GM23338 (cell line): ENCODE measurements around the gene RPS14. TPM values are rescaled to one million over a fixed set of nuclear protein-coding genes. Genes with fewer than 3 reads are reported as not detected.

Experiments used
- ATAC-seq: fragments of 200-7000 bp; cut with Tn5 transposase; 3 replicates; pipeline ENCODE4 v1.9.1; 2020
- DNase-seq: peaks from one replicate; pipeline ENCODE4 v3.0.0-alpha.2; 2015; ENCODE audit warnings: low spot score
- H2AFZ ChIP-seq: fragments of 200-600 bp; sonication (generic); 2 replicates; pipeline ENCODE4 v1.8.0; 2016; ENCODE audit warnings: antibody characterized with exemption, mild to moderate bottlenecking, moderate library complexity
- H3F3A ChIP-seq: fragments of 200-600 bp; sonication (generic); replicated peaks from 2 replicates; pipeline ENCODE4 v1.8.0; 2017; ENCODE audit warnings: antibody characterized with exemption, mixed run types, low read depth
- H3K27ac ChIP-seq: fragments of 200-600 bp; sonication (generic); 2 replicates; pipeline ENCODE4 v1.6.1; 2016; ENCODE audit warnings: low read depth
- H3K27me3 ChIP-seq: fragments of 200-600 bp; sonication (generic); 2 replicates; pipeline ENCODE4 v1.8.0; 2016; ENCODE audit warnings: mild to moderate bottlenecking, mixed run types, moderate library complexity; ENCODE audit not compliant: insufficient read depth
- H3K36me3 ChIP-seq: fragments of 200-600 bp; sonication (generic); 2 replicates; pipeline ENCODE4 v1.8.0; 2016; ENCODE audit warnings: mild to moderate bottlenecking; ENCODE audit not compliant: insufficient read depth
- H3K4me1 ChIP-seq: fragments of 200-600 bp; sonication (generic); 2 replicates; pipeline ENCODE4 v1.8.0; 2016; ENCODE audit warnings: mild to moderate bottlenecking, moderate library complexity; ENCODE audit not compliant: insufficient read depth
- H3K4me2 ChIP-seq: fragments of 200-600 bp; sonication (generic); 2 replicates; pipeline ENCODE4 v1.7.1; 2017; ENCODE audit warnings: mixed run types
- H3K4me3 ChIP-seq: fragments of 200-600 bp; sonication (generic); 2 replicates; pipeline ENCODE4 v1.6.1; 2016; ENCODE audit warnings: mixed run types
- H3K79me2 ChIP-seq: fragments of 200-600 bp; sonication (generic); replicated peaks from 2 replicates; pipeline ENCODE4 v1.8.0; 2017; ENCODE audit warnings: mild to moderate bottlenecking; ENCODE audit not compliant: insufficient read depth
- H3K9me2 ChIP-seq: fragments of 200-600 bp; sonication (generic); 2 replicates; pipeline ENCODE4 v1.8.0; 2017; ENCODE audit not compliant: insufficient read depth
- H4K20me1 ChIP-seq: fragments of 200-600 bp; sonication (generic); replicated peaks from 2 replicates; pipeline ENCODE4 v1.8.0; 2017; ENCODE audit warnings: mild to moderate bottlenecking; ENCODE audit not compliant: insufficient read depth
- H3K27ac Mint-ChIP-seq: 2 replicates; pipeline ENCODE4 v1.8.0; 2020; ENCODE audit warnings: inconsistent platforms, mild to moderate bottlenecking, moderate library complexity, mixed read lengths
- H3K27me3 Mint-ChIP-seq: 3 replicates; pipeline ENCODE4 v1.8.0; 2022; ENCODE audit warnings: low read depth, mild to moderate bottlenecking, moderate library complexity, mixed read lengths, inconsistent platforms; ENCODE audit not compliant: insufficient read depth, poor library complexity
- H3K36me3 Mint-ChIP-seq: 3 replicates; pipeline ENCODE4 v1.8.0; 2021; ENCODE audit warnings: low read depth, mild to moderate bottlenecking, inconsistent platforms, moderate library complexity, mixed read lengths
- H3K4me1 Mint-ChIP-seq: 3 replicates; pipeline ENCODE4 v1.8.0; 2020; ENCODE audit warnings: mild to moderate bottlenecking, inconsistent platforms, mixed read lengths
- H3K4me3 Mint-ChIP-seq: 3 replicates; pipeline ENCODE4 v1.8.0; 2021; ENCODE audit warnings: moderate library complexity, mild to moderate bottlenecking, inconsistent platforms, mixed read lengths
- H3K9me3 Mint-ChIP-seq: 3 replicates; pipeline ENCODE4 v1.8.0; 2020; ENCODE audit warnings: moderate library complexity, mild to moderate bottlenecking, inconsistent platforms, mixed read lengths
- CREB1 ChIP-seq: fragments of 250-450 bp; sonication (Bioruptor Pico); IDR thresholded peaks from 2 replicates; pipeline ENCODE4 v1.5.0; 2020; ENCODE audit warnings: low read depth, mild to moderate bottlenecking, moderate library complexity
- EZH2 ChIP-seq: fragments of 200-600 bp; sonication (generic); IDR thresholded peaks from one replicate; pipeline ENCODE4 v1.8.0; 2017; ENCODE audit warnings: antibody characterized with exemption, mild to moderate bottlenecking, low read depth; ENCODE audit not compliant: unreplicated experiment
- EZH2phosphoT487 ChIP-seq: fragments of 200-600 bp; sonication (generic); IDR thresholded peaks from one replicate; pipeline ENCODE4 v1.8.1; 2018; ENCODE audit warnings: antibody characterized with exemption; ENCODE audit not compliant: unreplicated experiment
- JUNB ChIP-seq: IDR thresholded peaks from one replicate; pipeline ENCODE4 v1.6.1; 2016; ENCODE audit warnings: antibody characterized with exemption; ENCODE audit not compliant: unreplicated experiment
- NANOG ChIP-seq: IDR thresholded peaks from 2 replicates; pipeline ENCODE4 v1.6.1; 2016; ENCODE audit warnings: antibody characterized with exemption, borderline replicate concordance
- POLR2AphosphoS5 ChIP-seq: IDR thresholded peaks from 2 replicates; pipeline ENCODE4 v1.6.1; 2016; ENCODE audit warnings: antibody characterized with exemption, low read depth
- STAT1 ChIP-seq: IDR thresholded peaks from one replicate; pipeline ENCODE4 v1.6.1; 2016; ENCODE audit warnings: antibody characterized with exemption; ENCODE audit not compliant: unreplicated experiment
- ZNF114 ChIP-seq: fragments of 250-450 bp; sonication (Bioruptor Pico); IDR thresholded peaks from 2 replicates; pipeline ENCODE4 v1.5.0; 2020; ENCODE audit warnings: mild to moderate bottlenecking, moderate library complexity
- ZNF331 ChIP-seq: fragments of 250-450 bp; sonication (Bioruptor Pico); IDR thresholded peaks from 2 replicates; pipeline ENCODE4 v1.5.0; 2020; ENCODE audit warnings: low read depth, mild to moderate bottlenecking, moderate library complexity
- polyA plus RNA-seq: library from polyadenylated mRNA; unstranded; fragments of >200 nt; fragmentation: Nextera tagmentation; extraction: Ambion mirVana; gene quantifications from 2 replicates; pipeline ENCODE4 v1.2.1, GENCODE V29; 2016
- total RNA-seq: library from RNA; depleted of rRNA; stranded (reverse); fragments of >200 nt; shearing (Covaris generic); gene quantifications from 2 replicates; pipeline ENCODE4 v1.2.3, GENCODE V29; 2014
- TF ChIP-seq, protein P1 (sequence below), 2 experiments: fragments of 200-600 bp in 1 of 2; sonication (generic) in 1 of 2; conservative IDR thresholded peaks; 2 replicates each; pipeline versions ENCODE4 v1.5.1 to v1.6.1; 2016 to 2017; ENCODE audit warnings: antibody characterized with exemption in 2 of 2, low read depth in 2 of 2, mild to moderate bottlenecking in 2 of 2, moderate library complexity in 1 of 2
- TF ChIP-seq, protein P2 (sequence below): fragments of 250-450 bp; sonication (Bioruptor Pico); IDR thresholded peaks from 2 replicates; pipeline ENCODE4 v1.5.0; 2020; ENCODE audit warnings: mild to moderate bottlenecking, moderate library complexity
- TF ChIP-seq, protein P3 (sequence below): IDR thresholded peaks from one replicate; pipeline ENCODE4 v1.6.1; 2018; ENCODE audit warnings: antibody characterized with exemption; ENCODE audit not compliant: unreplicated experiment
- TF ChIP-seq, protein P4 (sequence below): IDR thresholded peaks from 2 replicates; pipeline ENCODE4 v1.6.1; 2016; ENCODE audit warnings: antibody characterized with exemption

The RPS14 gene
- total and polyA plus RNA-seq, 2 experiments from 2014 or later = 1,443 to 2,790 TPM

DNA sequence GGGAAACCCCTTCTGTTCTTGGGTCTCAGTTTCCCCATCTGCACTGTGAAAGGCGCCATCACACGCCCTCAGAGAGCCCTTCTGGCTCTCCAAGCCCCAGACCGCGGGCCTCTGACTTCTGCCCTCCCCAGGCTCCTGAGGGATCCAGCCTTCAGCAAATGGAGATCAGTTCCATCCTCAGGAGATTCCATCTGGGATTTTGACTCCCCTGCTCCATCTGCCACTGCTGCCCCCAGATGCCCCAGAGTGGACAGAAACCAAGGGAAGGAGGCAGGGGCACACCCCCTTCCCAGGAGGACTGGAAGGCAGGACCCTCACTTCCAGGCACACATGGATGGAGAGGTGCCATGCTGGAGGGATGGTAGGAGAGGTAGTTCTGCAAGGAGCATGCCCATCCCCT is 18.7 kb upstream of the RPS14 start:
- H3K27me3 ChIP-seq = no peaks in the 10 kb centered on the region
- H3K4me3 ChIP-seq = no peak overlapping the region
- Mint-ChIP-seq H3K9me3 (no peaks in the 10 kb centered on the region), H3K27ac (no peak overlapping the region), H3K36me3 (no peaks in the 10 kb centered on the region), H3K4me3 (no peak overlapping the region), H3K4me1 (peaks cover 30% of the 10 kb centered on the region), H3K27me3 (peaks cover 17% of the 10 kb centered on the region)
- TF ChIP-seq, protein P1, sequence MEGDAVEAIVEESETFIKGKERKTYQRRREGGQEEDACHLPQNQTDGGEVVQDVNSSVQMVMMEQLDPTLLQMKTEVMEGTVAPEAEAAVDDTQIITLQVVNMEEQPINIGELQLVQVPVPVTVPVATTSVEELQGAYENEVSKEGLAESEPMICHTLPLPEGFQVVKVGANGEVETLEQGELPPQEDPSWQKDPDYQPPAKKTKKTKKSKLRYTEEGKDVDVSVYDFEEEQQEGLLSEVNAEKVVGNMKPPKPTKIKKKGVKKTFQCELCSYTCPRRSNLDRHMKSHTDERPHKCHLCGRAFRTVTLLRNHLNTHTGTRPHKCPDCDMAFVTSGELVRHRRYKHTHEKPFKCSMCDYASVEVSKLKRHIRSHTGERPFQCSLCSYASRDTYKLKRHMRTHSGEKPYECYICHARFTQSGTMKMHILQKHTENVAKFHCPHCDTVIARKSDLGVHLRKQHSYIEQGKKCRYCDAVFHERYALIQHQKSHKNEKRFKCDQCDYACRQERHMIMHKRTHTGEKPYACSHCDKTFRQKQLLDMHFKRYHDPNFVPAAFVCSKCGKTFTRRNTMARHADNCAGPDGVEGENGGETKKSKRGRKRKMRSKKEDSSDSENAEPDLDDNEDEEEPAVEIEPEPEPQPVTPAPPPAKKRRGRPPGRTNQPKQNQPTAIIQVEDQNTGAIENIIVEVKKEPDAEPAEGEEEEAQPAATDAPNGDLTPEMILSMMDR (conservative IDR thresholded peaks at IDR 0.05; ENCODE audit: low read depth in 2 of 2) = no peak
- TF ChIP-seq CREB1 (CRISPR knock-in tag) (no peak), EZH2 (no peak), ZNF114 (no peak), JUNB (no peak), NANOG (no peak), ZNF331 (CRISPR knock-in tag) (no peak), EZH2phosphoT487 (no peak), STAT1 (no peak), POLR2AphosphoS5 (no peak)
- TF ChIP-seq, protein P2, sequence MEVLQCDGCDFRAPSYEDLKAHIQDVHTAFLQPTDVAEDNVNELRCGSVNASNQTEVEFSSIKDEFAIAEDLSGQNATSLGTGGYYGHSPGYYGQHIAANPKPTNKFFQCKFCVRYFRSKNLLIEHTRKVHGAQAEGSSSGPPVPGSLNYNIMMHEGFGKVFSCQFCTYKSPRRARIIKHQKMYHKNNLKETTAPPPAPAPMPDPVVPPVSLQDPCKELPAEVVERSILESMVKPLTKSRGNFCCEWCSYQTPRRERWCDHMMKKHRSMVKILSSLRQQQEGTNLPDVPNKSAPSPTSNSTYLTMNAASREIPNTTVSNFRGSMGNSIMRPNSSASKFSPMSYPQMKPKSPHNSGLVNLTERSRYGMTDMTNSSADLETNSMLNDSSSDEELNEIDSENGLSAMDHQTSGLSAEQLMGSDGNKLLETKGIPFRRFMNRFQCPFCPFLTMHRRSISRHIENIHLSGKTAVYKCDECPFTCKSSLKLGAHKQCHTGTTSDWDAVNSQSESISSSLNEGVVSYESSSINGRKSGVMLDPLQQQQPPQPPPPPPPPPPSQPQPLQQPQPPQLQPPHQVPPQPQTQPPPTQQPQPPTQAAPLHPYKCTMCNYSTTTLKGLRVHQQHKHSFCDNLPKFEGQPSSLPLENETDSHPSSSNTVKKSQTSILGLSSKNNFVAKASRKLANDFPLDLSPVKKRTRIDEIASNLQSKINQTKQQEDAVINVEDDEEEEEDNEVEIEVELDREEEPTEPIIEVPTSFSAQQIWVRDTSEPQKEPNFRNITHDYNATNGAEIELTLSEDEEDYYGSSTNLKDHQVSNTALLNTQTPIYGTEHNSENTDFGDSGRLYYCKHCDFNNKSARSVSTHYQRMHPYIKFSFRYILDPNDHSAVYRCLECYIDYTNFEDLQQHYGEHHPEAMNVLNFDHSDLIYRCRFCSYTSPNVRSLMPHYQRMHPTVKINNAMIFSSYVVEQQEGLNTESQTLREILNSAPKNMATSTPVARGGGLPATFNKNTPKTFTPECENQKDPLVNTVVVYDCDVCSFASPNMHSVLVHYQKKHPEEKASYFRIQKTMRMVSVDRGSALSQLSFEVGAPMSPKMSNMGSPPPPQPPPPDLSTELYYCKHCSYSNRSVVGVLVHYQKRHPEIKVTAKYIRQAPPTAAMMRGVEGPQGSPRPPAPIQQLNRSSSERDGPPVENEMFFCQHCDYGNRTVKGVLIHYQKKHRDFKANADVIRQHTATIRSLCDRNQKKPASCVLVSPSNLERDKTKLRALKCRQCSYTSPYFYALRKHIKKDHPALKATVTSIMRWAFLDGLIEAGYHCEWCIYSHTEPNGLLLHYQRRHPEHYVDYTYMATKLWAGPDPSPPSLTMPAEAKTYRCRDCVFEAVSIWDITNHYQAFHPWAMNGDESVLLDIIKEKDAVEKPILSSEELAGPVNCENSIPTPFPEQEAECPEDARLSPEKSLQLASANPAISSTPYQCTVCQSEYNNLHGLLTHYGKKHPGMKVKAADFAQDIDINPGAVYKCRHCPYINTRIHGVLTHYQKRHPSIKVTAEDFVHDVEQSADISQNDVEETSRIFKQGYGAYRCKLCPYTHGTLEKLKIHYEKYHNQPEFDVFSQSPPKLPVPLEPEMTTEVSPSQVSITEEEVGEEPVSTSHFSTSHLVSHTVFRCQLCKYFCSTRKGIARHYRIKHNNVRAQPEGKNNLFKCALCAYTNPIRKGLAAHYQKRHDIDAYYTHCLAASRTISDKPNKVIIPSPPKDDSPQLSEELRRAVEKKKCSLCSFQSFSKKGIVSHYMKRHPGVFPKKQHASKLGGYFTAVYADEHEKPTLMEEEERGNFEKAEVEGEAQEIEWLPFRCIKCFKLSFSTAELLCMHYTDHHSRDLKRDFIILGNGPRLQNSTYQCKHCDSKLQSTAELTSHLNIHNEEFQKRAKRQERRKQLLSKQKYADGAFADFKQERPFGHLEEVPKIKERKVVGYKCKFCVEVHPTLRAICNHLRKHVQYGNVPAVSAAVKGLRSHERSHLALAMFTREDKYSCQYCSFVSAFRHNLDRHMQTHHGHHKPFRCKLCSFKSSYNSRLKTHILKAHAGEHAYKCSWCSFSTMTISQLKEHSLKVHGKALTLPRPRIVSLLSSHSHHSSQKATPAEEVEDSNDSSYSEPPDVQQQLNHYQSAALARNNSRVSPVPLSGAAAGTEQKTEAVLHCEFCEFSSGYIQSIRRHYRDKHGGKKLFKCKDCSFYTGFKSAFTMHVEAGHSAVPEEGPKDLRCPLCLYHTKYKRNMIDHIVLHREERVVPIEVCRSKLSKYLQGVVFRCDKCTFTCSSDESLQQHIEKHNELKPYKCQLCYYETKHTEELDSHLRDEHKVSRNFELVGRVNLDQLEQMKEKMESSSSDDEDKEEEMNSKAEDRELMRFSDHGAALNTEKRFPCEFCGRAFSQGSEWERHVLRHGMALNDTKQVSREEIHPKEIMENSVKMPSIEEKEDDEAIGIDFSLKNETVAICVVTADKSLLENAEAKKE (CRISPR knock-in tag) = no peak
- TF ChIP-seq, protein P3, sequence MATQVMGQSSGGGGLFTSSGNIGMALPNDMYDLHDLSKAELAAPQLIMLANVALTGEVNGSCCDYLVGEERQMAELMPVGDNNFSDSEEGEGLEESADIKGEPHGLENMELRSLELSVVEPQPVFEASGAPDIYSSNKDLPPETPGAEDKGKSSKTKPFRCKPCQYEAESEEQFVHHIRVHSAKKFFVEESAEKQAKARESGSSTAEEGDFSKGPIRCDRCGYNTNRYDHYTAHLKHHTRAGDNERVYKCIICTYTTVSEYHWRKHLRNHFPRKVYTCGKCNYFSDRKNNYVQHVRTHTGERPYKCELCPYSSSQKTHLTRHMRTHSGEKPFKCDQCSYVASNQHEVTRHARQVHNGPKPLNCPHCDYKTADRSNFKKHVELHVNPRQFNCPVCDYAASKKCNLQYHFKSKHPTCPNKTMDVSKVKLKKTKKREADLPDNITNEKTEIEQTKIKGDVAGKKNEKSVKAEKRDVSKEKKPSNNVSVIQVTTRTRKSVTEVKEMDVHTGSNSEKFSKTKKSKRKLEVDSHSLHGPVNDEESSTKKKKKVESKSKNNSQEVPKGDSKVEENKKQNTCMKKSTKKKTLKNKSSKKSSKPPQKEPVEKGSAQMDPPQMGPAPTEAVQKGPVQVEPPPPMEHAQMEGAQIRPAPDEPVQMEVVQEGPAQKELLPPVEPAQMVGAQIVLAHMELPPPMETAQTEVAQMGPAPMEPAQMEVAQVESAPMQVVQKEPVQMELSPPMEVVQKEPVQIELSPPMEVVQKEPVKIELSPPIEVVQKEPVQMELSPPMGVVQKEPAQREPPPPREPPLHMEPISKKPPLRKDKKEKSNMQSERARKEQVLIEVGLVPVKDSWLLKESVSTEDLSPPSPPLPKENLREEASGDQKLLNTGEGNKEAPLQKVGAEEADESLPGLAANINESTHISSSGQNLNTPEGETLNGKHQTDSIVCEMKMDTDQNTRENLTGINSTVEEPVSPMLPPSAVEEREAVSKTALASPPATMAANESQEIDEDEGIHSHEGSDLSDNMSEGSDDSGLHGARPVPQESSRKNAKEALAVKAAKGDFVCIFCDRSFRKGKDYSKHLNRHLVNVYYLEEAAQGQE = no peak
- TF ChIP-seq, protein P4, sequence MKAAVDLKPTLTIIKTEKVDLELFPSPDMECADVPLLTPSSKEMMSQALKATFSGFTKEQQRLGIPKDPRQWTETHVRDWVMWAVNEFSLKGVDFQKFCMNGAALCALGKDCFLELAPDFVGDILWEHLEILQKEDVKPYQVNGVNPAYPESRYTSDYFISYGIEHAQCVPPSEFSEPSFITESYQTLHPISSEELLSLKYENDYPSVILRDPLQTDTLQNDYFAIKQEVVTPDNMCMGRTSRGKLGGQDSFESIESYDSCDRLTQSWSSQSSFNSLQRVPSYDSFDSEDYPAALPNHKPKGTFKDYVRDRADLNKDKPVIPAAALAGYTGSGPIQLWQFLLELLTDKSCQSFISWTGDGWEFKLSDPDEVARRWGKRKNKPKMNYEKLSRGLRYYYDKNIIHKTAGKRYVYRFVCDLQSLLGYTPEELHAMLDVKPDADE = no peak
- H3K4me2 ChIP-seq = no peak overlapping the region
- H4K20me1 ChIP-seq = no peaks in the 10 kb centered on the region
- ATAC-seq = no peak
- H3F3A ChIP-seq = peaks cover 4% of the 10 kb centered on the region; the same call in 1 of the 2 replicates
- no peak overlapping the region for H3K27ac ChIP-seq
- peaks cover 26% of the 10 kb centered on the region for H3K4me1 ChIP-seq
- no peaks in the 10 kb centered on the region for H3K9me2 ChIP-seq
- no peaks in the 10 kb centered on the region for H3K36me3 ChIP-seq
- no peaks in the 10 kb centered on the region for H3K79me2 ChIP-seq
- DNase-seq = no peak
- no peak overlapping the region for H2AFZ ChIP-seq
